IPS-18c (cell line): ENCODE measurements around the gene VLDLR.

Experiments used
- H3K4me3 ChIP-seq: 2 replicates; pipeline ENCODE4 v1.7.0; 2013; ENCODE audit warnings: low read depth, mild to moderate bottlenecking, low read length, moderate library complexity; ENCODE audit not compliant: insufficient read depth
- H3K9me3 ChIP-seq: one replicate; pipeline ENCODE4 v1.6.1; 2013; ENCODE audit warnings: mild to moderate bottlenecking, low read length, moderate library complexity; ENCODE audit not compliant: control insufficient read depth, insufficient read depth

VLDLR gene

DNA sequence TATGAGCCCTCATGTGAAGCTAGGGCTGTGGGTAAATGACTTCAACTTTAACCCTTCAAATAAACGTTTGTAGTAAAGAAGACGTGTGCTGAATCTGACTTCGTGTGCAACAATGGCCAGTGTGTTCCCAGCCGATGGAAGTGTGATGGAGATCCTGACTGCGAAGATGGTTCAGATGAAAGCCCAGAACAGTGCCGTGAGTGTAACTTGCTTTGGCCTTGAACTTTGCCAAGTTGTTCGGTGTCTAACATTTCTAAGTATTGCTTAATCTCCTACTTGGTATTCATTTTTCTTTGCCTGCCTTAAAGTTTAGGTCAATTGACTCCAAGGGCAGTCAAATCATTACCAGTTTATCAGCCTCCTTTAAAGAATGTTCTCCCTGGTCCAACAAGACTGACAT is 18.2 kb downstream of the VLDLR start:
- H3K4me3 ChIP-seq, result no peak overlapping the region
- no peaks in the 10 kb centered on the region for H3K9me3 ChIP-seq

DNA sequence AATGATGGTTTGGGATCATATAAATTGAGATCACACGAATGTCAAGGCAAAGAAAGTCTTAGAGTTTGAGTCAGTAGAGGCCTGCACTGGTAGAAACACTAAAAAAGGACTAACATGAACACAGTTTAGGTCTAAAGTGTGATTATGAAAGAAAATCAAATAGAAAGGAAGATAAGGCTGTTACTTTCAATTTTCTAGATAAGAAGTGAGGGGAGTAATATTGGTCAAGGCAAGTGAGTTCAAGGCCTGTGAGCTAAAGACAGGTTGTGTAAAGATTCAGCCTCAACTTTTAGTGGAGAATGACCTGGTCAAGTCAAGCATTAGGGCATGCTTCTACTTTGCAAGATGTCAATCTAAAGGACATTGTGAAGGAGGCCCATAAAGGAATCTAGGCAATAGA is 19.0 kb downstream of the VLDLR start:
- Histone ChIP-seq H3K9me3 (no peaks in the 10 kb centered on the region), H3K4me3 (no peak overlapping the region)

DNA sequence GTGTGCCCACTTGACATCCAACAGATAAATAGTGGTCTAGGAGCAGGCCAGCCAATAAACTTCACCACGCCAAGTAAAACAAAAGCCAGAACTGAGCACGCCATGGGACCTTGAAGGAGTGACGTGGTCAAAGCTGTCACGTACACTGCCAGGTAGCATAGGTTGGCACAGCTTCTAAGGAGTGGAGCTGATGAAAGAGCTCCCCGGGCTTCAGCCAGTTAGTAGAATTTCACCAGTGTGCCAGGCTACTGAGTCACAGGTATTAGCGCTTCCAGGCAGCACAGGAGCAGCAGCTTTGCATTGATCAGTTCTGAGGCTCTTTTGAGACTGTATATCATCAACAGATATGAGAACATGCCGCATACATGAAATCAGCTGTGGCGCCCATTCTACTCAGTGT is 19.4 kb downstream of the VLDLR start:
- Histone ChIP-seq H3K9me3 (no peaks in the 10 kb centered on the region), H3K4me3 (no peak overlapping the region)

DNA sequence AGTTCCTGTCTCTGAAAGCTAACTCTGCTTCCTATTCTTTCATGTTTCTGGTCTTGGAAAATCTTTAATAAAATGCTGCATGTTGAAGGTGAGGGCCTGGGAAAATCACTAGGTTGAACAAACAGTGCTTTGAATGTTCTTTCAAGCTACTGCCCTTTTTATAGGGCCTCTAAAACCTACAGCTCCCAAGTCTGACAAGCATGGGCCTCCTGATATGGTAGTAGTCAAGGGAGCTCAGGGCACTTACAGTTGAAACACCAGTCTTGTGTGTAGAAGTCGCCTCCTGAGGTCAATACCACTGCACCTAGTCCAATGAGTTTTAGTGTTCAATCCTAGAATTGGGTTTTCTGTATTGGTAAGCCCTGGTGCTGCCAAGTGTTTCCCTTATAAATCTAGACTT is 20.5 kb downstream of the VLDLR start:
- Histone ChIP-seq H3K4me3 (no peak overlapping the region), H3K9me3 (no peaks in the 10 kb centered on the region)

DNA sequence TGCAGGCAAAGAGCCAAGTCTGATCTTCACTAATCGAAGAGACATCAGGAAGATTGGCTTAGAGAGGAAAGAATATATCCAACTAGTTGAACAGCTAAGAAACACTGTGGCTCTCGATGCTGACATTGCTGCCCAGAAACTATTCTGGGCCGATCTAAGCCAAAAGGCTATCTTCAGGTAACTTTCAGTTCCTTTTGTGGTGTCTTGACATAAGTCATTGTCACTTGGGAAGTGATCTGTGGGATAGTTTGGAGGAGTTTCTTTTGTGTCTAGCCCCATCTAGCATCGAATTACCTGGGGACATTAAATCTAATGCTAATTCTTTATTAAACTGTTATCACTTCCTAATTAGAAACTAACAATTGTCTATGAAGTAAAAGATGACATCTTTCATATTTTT is 24.0 kb downstream of the VLDLR start:
- H3K9me3 ChIP-seq, result no peaks in the 10 kb centered on the region
- no peak overlapping the region for H3K4me3 ChIP-seq

DNA sequence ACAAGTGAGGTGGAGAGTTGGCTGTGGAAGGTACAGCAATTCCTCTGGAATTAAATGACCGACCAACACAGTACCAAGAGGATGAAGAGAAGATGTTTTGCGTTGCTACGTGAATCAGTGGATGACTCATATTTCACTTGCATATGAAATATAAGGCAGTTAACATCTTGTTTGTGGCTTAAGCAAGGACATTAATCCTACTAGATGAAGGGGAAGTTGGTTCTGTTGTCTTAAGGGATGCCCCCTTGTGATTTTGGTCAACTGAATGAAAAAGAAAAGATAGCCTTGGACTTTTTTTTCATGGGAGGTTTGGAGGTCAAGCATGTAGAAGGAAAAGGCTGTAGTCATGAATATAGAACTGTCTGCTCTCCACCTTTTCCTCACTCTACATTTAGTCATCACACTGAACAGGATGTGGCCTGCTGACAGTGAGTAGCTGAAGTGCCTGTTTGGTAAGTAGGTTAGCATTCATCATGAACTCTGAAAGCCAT is 33.9 kb downstream of the VLDLR start:
- H3K4me3 ChIP-seq, result no peak overlapping the region
- H3K9me3 ChIP-seq, result no peaks in the 10 kb centered on the region

DNA sequence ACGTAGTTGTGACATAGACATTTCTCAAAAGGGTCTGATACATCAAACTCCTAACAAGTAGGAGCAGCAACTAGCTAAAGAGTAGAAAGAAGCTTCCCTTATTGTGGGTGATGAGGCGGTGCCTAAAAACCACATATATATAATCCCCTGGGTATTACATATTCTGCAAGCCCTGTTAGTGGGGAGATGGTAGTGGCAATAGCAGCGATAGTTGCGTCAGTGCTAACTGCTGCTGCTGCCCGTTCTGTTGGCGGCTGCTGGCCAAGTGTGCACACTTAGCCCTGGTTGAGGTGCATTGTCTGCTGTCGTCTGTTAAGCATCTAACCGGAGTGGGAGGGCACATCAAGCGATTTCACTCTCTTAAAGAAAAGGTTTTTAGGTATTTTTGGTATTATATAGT is 35.8 kb downstream of the VLDLR start:
- H3K4me3 ChIP-seq, result no peak overlapping the region

DNA sequence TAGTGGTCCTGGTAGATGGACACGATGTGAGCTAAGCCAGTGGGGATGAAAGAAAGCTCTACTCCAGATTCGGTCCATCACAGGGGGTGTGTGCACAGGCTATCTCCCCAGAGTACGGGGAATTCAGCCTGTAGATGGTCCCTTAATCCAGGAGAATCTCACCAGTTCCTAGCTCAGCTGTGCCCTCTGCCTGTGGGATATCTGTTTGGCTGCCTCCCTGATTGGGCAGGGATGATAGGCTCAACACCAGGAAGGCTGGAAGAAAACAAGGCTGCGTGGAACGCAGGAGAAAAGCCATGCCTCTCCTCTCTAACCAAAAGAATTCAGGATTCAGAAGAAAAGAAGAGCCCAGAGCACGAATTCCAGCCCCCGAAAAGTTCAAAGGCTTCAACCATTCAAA is 40.9 kb downstream of the VLDLR start:
- Histone ChIP-seq H3K4me3 (no peak overlapping the region), H3K9me3 (peaks cover 6% of the 10 kb centered on the region)

More for the DNA sequence above, 35.8 kb downstream of the VLDLR start:
- no peaks in the 10 kb centered on the region for H3K9me3 ChIP-seq

DNA sequence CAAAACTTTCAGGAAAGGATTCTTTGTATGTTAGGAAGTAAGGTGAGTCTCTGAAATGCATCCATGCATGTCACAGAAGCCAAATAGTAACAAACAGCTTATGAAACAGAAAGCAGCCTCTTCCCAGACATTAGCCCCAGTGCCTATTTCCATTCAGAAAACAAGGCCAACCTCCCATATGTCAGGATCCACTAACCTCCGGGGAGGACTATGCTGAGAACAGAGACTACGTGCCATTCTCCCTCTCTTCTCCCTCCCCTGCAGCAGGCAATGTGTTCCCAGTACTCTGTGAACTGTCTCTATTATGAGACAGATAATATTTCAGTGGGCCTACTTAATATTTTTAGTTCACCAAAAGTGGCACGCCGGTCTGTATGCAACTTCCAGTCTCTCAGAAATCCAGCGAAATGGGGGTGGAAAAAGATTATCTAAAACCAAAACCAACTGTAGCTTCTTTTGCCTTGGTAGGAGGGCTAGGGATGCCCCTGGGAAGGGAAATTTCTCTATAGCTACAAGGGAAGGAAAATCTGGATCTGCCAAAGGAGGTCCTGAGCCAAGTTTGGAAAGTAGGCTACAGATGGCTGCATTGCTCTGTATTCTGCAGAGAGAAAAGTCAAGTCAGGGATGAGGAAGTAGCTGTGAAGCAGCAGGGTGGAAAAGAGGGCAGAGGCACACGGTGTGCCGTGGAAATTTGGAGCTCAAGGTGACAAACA is 42.0 kb downstream of the VLDLR start:
- no peak overlapping the region for H3K4me3 ChIP-seq
- peaks cover 6% of the 10 kb centered on the region for H3K9me3 ChIP-seq

DNA sequence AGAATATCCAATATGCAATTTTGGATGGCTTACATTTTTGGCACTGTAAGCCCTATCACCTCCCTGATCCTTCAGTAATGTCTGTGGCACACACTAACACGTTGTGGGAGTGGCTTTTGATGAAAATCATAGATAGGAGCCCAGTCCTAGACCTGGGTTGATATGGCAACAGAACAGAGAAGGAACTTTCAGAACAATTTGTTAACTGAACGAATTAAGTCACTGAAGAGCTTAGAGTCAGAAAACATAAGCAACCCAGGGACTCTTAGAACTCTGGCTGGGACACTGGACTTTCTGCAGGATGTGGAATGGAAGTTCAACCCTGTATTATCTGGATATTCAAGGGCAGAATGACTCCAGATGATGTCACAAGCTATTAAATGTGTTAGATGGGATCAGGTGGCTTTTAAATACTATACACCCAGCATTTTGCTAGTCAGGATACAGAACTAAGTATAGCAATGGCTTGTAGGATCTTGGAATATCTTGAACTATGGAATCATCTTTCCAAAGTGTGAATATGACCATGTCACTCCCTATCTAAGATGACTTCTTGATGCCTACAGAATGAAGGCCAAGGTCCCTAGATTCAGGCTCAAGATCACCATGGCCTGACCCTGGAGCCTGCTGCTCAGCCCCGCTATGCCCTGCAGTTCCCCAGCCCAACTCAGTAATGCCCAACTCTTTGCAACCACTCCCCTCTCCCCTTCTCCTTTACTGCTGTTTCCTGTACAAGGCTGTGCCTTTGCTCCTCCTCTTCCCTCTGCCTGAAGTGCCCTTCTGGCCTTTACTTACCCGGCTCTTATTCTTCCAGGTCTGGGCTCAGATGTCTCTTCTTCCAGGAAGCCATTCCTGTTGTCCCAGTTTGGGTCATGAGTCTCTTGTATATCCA is 42.8 kb downstream of the VLDLR start:
- H3K9me3 ChIP-seq, result peaks cover 6% of the 10 kb centered on the region
- no peak overlapping the region for H3K4me3 ChIP-seq

DNA sequence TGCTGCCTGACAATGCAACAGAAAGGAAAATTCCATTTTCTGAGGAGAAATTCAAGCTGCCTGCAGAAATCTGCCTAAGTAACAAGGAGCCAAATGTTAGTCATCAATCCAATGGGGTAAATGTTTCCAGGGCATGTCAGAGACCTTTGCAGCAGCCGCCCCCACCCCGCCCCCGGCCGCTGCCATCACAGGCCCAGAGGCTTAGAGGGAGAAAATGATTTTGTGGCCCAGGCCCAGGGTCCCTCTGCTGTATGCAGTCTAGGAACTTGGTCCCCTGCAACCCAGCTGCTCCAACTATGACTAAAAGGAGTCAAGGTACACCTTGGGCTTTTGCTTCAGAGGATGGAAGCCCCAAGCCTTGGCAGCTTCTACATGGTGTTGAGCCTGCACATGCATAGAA is 45.0 kb downstream of the VLDLR start:
- H3K4me3 ChIP-seq, result no peak overlapping the region; the same call in 1 of the 2 replicates

DNA sequence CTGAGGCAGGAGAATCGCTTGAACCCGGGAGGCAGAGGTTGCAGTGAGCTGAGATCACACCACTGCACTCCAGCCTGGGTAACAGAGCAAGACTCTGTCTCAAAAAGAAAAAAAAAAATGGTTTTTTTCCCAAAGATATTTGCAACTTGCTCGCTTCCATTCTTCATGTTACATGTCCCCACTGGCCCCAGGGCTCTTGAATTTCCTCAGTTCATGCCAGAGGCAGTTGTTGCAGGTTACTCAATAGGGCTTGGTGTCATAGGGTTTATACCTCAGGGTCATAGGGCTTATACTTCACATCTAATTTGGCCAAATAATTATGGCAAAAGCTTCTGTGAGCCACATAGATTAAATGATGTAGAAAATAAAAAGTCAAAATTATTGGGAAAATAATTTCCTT is 51.6 kb downstream of the VLDLR start:
- Histone ChIP-seq H3K4me3 (no peak overlapping the region), H3K9me3 (no peaks in the 10 kb centered on the region)

More for the DNA sequence above, 45.0 kb downstream of the VLDLR start:
- peaks cover 6% of the 10 kb centered on the region for H3K9me3 ChIP-seq

DNA sequence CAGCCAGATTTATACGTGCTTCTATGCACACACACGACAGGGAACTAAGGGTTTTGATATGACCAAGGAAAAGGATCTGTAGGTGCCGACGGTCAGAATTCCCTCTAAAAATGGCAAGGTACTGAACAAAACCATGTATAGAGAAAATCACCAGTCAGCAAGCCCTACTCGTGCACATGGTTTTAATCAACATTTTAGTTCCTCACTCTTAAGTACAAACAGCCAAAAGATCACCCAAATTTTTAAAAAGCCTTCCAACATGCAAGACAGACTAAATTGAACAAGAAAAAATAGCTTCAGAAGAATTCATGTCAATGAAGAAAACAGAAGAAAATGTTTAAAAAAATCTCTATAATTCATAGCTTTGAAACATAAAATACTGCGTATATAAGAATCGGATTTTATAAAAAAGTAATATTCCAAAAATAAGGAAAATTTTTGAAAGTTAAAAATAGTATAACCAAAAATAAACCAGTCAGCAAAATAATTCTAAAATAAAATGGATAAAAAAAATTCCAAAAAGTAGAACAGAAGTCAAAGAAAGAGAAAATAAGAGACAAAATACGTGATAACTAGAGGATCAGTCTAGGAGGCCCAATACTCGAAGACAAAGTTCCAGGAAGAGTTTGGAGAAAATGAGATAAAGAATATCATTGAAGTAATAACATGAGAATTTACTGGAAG is 52.7 kb downstream of the VLDLR start:
- H3K9me3 ChIP-seq, result no peaks in the 10 kb centered on the region
- no peak overlapping the region for H3K4me3 ChIP-seq

DNA sequence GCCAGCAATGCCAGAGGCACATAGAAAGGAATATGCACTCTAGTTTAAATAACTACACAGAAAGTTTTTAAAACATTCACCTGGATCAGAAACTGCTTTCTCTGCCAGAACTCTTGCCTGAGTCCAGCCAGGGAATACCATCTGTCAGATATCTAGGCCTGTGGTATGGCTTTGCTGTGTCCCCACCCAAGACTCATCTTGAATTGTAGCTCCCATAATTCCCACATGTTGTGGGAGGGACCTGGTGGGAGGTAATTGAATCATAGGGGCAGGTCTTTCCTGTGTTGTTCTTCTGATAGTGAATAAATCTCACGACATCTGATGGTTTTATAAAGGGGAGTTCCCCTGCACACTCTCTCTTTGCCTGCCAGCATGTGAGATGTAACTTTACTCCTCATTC is 54.2 kb downstream of the VLDLR start:
- Histone ChIP-seq H3K4me3 (no peak overlapping the region), H3K9me3 (no peaks in the 10 kb centered on the region)

DNA sequence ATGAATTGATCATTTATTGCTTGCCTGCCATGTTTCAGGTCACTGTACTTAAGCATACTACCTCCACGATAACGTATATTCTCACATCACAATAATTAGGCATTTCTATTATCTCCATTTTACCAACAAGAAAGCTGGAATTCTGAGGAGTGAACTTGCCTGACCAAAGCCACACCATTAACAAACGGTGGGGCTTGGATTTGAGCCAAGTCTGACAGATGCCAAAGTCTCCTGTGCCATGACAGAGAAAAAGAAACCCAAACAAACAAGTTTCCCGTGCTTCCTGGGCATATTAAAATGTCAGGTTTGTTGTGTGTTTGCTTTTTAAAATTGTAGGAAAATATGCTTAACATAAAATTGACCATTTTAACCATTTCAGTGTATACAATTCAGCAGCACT is 54.9 kb downstream of the VLDLR start:
- Histone ChIP-seq H3K9me3 (no peaks in the 10 kb centered on the region), H3K4me3 (no peak overlapping the region)

DNA sequence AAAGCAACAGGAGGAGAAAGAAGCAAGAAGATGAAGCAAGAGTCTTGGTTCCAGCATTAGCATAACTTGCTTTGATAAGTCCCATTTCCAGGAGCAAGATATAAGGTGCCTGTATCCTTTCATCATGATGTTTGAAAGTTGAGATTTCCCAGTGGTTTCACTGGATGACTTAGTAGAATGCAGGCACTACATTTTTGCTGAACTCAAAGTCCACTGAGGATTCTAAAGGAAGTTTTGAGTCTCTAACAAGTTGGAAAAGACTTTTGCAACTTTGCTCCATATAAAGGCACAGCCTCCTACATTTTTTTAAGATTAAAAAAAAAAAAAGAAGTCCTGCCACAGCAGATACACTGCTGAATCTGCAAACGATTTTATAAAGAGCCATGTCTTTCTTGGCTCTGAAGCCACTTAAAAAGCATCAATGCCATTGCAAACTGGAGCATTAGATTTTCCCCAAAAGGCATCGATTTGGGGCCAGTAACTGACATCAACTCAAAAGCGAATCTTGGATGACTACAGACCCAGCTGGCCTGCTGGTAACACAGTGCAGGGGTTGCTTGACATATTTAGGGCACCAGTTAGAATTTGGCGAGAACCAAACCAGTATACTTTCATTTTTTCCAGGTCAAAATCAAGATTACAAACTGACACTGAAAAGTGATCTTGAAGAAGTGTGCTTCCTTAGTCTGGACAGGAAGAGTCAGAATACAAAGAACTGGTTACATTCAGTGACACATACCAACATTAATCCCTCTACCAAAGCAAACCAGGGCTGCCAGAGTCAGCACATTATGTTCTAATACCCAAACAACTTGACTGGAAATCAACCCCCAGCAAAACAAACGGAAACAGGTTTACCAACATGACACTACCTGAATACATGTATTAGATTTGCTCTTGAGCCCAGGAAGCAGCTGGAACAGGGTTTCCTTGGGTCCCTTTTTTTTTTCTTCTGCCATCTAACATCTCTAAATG is 56.6 kb downstream of the VLDLR start:
- Histone ChIP-seq H3K9me3 (no peaks in the 10 kb centered on the region), H3K4me3 (no peak overlapping the region)

DNA sequence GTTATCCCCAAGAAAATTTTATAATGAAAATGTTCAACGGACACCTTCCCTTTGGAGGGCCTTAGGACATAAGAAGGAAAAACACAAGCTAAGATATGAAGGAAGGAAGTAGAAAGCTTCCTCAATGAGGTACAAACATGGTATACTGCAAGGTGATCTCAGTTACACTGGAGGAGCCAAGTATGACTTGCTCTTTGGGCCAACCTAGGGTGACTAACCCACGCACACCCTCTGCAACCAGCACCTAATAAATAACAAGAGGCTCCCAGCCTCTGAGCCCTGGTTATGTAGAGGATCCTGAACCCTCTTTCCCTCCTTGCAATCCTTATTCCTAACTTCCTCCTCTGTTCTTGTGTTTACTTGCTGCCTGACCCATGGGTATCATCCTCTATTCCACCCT is 57.4 kb downstream of the VLDLR start:
- no peaks in the 10 kb centered on the region for H3K9me3 ChIP-seq
- no peak overlapping the region for H3K4me3 ChIP-seq
